Fibroblast of villous mesenchyme (primary cell): Measurements from ENCODE around the gene BAZ1B. TPM values are rescaled to one million over a fixed set of nuclear protein-coding genes. Genes with fewer than 3 reads are reported as not detected.

ENCODE experiments used
- DNase-seq: peaks from one replicate; pipeline ENCODE4 v3.0.0-alpha.2; 2010; ENCODE audit warnings: low read depth
- H3K4me3 ChIP-seq: 2 replicates; pipeline ENCODE4 v1.5.1; 2011; ENCODE audit warnings: low read depth, mild to moderate bottlenecking, low read length
- total RNA-seq: library from RNA; depleted of rRNA; stranded (reverse); fragments of >200 nt; gene quantifications from 2 replicates; pipeline ENCODE4 v1.2.3, GENCODE V29; 2012
- TF ChIP-seq, protein P1 (sequence below): IDR thresholded peaks from 2 replicates; pipeline ENCODE4 v1.5.1; 2012; ENCODE audit warnings: low read depth, mild to moderate bottlenecking, low read length; ENCODE audit not compliant: insufficient read depth

The BAZ1B gene
- total RNA-seq, 1 donor = 64.3 TPM

DNA sequence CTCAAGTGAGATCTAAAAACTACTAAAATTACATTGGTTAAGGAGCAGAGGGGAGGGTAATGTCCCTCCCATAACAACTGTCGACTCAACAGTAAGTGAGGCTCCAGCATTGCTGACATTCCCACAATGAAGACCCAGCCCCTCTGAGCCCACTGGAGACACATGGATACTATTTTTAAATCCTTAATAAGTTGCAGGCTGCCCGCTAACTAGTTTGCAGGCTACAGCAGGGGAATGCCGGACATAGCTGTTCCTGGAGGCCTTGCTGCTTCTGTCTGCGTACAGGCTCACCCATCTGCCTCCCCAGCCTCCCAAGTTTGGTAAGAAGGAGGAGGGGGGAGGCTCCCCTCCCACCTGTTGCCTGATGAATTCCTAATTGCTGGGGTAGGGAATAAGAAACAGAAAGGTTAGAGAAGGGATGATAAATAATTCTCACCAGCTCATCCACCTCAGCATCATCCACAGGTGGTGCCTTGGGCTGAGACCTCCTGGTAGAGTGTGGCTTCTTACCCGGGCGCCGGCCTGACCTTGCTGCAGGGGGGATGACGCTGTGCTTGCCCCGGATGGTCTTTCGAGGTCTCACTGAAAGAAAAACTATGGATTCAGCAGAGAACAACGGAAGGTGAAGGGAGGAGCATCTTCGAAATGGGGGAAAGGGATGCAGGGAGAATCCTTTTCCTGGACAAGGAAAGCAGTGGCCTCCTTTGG, 78.4 kb downstream of the BAZ1B start:
- H3K4me3 ChIP-seq = no peak overlapping the region
- TF ChIP-seq, protein P1, sequence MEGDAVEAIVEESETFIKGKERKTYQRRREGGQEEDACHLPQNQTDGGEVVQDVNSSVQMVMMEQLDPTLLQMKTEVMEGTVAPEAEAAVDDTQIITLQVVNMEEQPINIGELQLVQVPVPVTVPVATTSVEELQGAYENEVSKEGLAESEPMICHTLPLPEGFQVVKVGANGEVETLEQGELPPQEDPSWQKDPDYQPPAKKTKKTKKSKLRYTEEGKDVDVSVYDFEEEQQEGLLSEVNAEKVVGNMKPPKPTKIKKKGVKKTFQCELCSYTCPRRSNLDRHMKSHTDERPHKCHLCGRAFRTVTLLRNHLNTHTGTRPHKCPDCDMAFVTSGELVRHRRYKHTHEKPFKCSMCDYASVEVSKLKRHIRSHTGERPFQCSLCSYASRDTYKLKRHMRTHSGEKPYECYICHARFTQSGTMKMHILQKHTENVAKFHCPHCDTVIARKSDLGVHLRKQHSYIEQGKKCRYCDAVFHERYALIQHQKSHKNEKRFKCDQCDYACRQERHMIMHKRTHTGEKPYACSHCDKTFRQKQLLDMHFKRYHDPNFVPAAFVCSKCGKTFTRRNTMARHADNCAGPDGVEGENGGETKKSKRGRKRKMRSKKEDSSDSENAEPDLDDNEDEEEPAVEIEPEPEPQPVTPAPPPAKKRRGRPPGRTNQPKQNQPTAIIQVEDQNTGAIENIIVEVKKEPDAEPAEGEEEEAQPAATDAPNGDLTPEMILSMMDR = no peak
- DNase-seq = no peak

DNA sequence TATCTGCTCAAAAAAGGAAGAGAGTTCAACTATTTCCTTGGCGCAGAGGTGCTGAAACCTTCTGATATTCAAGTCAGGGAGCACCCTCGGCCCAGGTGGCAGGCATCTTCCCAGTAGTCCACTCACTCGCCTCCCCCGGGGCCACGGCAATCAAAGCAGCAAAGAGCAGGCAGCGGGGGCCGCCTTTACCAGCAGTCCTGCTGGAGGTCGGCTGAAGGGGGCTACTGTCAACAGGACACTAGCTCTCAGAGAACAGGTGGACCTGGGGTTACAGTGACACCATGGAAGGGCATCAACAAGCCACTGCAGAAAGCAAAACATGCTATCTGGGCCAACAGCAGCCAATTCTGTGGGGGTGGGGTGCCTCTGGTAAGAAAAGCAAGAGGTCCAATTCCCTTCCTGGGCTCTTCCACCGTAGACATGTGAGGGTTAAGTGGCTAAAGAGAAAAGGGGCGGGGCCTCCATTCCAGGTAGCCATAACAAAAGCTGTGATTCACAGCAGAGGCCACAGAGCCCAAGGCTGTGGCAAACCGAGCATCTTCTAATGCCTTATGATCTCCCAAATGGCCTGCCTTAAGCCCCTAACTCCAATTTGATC, 79.1 kb downstream of the BAZ1B start:
- H3K4me3 ChIP-seq = no peak overlapping the region
- TF ChIP-seq, protein P1 = no peak
- DNase-seq = no peak

DNA sequence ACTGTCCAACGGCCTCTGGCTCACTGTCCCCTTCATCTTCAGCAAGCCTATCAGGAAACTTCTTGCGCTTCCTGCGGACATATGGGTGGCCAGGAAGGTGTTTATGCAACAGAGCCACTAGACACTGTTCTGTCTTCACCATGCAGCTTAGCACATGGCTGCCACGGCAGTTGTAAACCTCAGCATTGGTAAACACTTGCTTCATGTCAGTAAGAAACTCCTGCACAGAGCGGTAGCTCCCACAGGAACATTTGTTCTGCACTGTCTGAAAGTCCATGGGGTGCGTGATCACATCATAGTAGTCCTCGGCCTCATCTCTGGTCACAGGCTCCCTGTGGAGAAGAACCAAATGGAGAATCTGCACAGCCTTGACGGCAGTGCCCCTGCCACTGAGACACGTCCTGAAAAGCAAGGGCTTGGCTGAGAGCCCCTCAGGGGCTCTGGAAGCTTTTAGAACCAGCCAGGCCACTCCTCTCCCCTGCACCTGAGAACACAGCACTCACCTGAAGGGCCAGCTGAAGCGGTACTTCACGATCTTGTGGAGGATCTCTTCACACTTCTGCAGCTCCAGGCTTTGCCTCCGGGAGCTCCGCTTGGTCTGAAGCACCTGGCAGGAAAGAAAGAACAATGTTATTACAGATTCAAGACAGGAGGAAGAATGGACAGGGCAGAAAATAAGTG, 79.7 kb downstream of the BAZ1B start:
- TF ChIP-seq, protein P1 = no peak
- H3K4me3 ChIP-seq = no peak overlapping the region
- DNase-seq = no peak

DNA sequence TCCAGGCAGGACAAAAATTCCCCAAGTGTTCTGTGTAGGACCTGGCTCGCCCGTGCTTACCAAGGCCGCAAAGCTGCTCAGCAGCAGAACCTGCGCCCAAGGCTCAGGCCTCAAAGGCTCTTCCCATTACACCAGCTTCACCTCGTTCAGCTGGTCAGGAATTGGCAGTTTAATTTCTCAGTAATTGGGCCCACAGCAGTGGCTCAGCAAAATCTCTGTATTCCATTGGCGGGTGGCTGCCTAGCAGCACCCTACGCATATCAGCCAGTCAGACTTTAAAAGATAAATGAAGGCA, 82.7 kb downstream of the BAZ1B start:
- TF ChIP-seq, protein P1 = no peak
- DNase-seq = no peak
- H3K4me3 ChIP-seq = no peak overlapping the region

DNA sequence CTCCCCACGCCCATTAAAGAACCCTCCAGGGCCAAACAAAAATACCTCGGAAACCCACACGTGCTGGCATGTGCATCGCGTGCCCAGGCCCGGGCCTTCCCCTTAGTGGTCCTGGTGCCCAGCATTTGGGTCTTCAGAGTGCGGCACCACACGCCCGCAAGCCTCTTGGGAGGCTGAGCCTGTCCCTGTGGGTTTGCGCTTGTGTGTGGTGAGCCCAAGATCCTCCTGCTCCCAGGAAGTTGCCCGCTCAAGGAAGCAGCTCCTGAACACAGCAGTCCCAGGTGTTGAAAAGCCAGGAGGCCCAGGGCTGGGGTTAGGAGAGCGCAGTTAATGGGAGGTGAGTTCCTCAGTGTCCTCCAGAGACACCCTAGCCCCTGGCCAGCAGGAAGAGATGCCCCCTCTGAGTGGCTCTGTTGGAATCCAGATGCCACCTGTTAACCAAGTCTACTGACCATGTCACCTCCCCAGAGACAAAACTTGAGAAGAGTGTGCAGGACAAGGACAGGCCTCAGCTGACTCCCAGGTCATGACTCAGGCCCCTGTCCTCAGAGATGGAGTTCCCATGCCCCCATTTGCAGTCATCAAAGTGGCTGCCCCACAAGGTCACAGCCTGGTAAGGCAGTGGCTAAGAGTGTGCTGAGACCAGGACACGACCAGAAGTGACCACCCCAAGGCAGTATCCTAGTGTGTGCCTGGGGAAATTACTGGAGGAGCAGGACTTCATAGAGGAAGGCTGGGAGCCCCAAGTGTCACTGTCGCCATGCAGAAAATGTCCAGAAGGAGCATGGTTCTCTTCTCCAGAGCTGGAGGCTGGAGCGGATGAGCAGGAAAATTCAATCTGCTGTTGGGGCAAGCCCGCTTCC, 83.3 kb downstream of the BAZ1B start:
- no peak overlapping the region for H3K4me3 ChIP-seq
- TF ChIP-seq, protein P1 = no peak
- no peak for DNase-seq

DNA sequence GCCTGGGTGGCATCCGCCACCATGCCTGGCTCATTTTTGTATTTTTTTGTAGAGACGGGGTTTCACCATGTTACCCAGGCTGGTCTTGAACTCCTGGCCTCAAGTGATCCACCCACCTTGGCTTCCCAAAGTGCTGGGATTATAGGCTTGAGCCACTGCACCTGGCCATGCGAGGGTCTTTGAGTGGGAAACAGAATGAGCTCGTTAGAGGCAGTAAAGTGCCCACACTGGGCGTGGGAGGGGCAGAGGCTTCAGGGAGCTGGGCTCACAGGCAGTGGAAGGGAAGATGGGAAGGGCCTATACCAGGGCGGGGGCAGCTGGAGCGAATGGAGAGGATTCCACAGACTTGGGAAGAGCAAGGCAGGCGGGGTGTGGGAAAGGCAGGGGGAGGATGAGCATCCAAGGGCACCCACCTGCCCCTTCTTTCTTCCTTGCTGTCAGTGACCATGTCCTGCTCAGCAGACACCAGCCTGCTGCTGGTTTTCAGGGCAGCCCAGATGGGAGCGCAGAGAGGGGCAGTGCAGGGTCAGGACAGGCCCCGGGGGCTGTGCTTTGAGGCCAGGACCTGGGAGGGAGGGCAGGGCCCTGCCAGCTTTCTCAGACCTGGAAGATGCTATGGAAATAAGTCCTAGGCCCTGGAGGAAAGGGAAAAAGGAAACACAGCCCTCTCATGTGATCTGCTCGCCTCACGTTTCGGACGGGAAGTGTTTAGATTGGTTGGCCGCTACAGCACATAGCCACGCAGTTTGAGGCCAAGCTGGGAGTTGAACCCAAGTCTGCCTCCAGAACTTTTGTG, 84.3 kb downstream of the BAZ1B start:
- no peak overlapping the region for H3K4me3 ChIP-seq
- TF ChIP-seq, protein P1 = no peak
- DNase-seq = no peak
